Lung (tissue), 12 donors: ENCODE results near the gene MGP. TPM values are rescaled to one million over a fixed set of nuclear protein-coding genes. Genes with fewer than 3 reads are reported as not detected.

Experiments used
- ATAC-seq: fragments of 200-7000 bp; cut with Tn5 transposase; one replicate; pipeline ENCODE4 v1.9.1; 2020; ENCODE audit warnings: moderate number of reproducible peaks; ENCODE audit not compliant: insufficient read depth, low FRiP score
- DNase-seq, 3 donors: peaks; one replicate each; pipeline ENCODE4 v3.0.0-alpha.2; 2013 to 2017
- H3K27ac ChIP-seq, 2 donors: one replicate each; pipeline ENCODE4 v1.5.1; 2013; ENCODE audit warnings: mild to moderate bottlenecking in 2 of 2, moderate library complexity in 2 of 2, control low read depth in 1 of 2, inconsistent platforms in 1 of 2, low read depth in 1 of 2, low read length in 1 of 2
- H3K27me3 ChIP-seq, 3 donors: one replicate each; pipeline ENCODE4 v1.5.1; 2013; ENCODE audit warnings: low read length in 2 of 3; ENCODE audit not compliant: control insufficient read depth in 3 of 3, insufficient read depth in 3 of 3
- H3K36me3 ChIP-seq, 4 donors: one replicate each; pipeline ENCODE4 v1.5.1; 2013; ENCODE audit warnings: low read length in 4 of 4, mild to moderate bottlenecking in 1 of 4, moderate library complexity in 1 of 4; ENCODE audit not compliant: control insufficient read depth in 4 of 4, insufficient read depth in 4 of 4
- H3K4me1 ChIP-seq, 5 donors: one replicate each; pipeline ENCODE4 v1.5.1; 2013; ENCODE audit warnings: low read length in 5 of 5, mild to moderate bottlenecking in 2 of 5, moderate library complexity in 1 of 5; ENCODE audit not compliant: control insufficient read depth in 5 of 5, insufficient read depth in 5 of 5
- H3K4me3 ChIP-seq: one replicate; pipeline ENCODE4 v1.5.1; 2013; ENCODE audit warnings: mild to moderate bottlenecking, control low read depth, moderate library complexity
- H3K9ac ChIP-seq, 2 donors: one replicate each; pipeline ENCODE4 v1.5.1; 2013; ENCODE audit warnings: low read length in 2 of 2, control low read depth in 1 of 2; ENCODE audit not compliant: insufficient read depth in 1 of 2
- H3K9me3 ChIP-seq, 4 donors: one replicate each; pipeline ENCODE4 v1.5.1; 2013; ENCODE audit warnings: low read length in 3 of 4, mild to moderate bottlenecking in 1 of 4, moderate library complexity in 1 of 4; ENCODE audit not compliant: control insufficient read depth in 4 of 4, insufficient read depth in 3 of 4
- WGBS, 2 donors: extraction: QIAGEN DNeasy Blood & Tissue Kit; methylation state at CpG; one replicate each; pipeline ENCODE4 v1.1.7; 2013; 5-methylcytosine and 5-hydroxymethylcytosine counted together
- polyA plus RNA-seq, 2 donors: library from polyadenylated mRNA; stranded (reverse); fragments of 200-250 nt; gene quantifications; one replicate each; pipeline ENCODE4 v1.2.1, GENCODE V29; 2013
- total RNA-seq, 2 donors: library from RNA; depleted of rRNA in 1 of 2; stranded (reverse); fragments of >200 nt in 1 of 2; gene quantifications; one replicate each; pipeline ENCODE4 v1.2.1, GENCODE V29; 2014 to 2021
- TF ChIP-seq, protein P1 (sequence below): IDR thresholded peaks from 2 replicates; pipeline ENCODE4 v1.5.1; 2012; ENCODE audit warnings: mild to moderate bottlenecking; ENCODE audit errors: control extremely low read depth, extremely low read depth
- donor health status: control.
- donor health status: control.
- donor health status: Bipolar disorder and iron deficiency.
- donor health status: healthy.
- donor health status: DM: yes; HTN: yes; CAD: no.

MGP gene
- total and polyA plus RNA-seq, 4 donors, result 175 to 592 (median 227) TPM

DNA sequence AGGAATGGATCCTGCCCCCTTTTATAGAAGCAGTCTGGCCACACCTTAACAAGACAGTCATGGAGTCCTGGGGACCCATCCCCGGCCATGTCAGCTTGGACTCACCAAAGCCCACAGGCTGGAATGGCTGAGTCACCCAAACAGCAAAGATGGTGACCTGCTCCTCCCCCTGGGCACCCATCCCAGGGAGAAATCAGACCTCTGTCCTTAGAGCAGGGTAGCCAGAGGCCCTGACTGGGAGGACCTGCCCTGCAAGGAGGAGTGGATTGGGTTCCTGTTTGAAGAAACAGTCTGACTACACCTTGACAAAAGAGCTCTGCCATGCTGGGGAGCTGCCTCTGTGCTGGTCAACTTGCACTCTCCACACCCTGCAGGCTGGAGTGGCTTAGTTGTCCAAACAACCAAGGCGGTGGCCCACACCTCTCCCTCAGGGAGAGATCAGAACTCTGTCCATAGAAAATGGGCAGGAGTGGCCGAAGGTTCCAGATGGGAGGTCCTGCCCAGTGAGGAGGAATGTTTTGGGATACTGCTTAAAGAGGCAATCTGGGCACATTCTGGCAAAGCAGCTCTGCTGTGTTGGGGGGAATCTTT lies 16.6 kb downstream of the MGP start:
- TF ChIP-seq, protein P1, sequence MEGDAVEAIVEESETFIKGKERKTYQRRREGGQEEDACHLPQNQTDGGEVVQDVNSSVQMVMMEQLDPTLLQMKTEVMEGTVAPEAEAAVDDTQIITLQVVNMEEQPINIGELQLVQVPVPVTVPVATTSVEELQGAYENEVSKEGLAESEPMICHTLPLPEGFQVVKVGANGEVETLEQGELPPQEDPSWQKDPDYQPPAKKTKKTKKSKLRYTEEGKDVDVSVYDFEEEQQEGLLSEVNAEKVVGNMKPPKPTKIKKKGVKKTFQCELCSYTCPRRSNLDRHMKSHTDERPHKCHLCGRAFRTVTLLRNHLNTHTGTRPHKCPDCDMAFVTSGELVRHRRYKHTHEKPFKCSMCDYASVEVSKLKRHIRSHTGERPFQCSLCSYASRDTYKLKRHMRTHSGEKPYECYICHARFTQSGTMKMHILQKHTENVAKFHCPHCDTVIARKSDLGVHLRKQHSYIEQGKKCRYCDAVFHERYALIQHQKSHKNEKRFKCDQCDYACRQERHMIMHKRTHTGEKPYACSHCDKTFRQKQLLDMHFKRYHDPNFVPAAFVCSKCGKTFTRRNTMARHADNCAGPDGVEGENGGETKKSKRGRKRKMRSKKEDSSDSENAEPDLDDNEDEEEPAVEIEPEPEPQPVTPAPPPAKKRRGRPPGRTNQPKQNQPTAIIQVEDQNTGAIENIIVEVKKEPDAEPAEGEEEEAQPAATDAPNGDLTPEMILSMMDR, result no peak
- no peak for ATAC-seq
- WGBS, 2 donors, result 91 to 98% methylated on average over 3 of the region's 3 CpGs
- no peak for DNase-seq
- Histone ChIP-seq H3K4me1 (peaks cover 0 to 4% (median 0%) of the 10 kb centered on the region in 5 donors), H3K9ac (no peak overlapping the region), H3K4me3 (no peak overlapping the region), H3K27me3 (no peaks in the 10 kb centered on the region), H3K27ac (no peak overlapping the region), H3K9me3 (peaks cover 0 to 5% (median 2%) of the 10 kb centered on the region in 4 donors), H3K36me3 (no peaks in the 10 kb centered on the region)

DNA sequence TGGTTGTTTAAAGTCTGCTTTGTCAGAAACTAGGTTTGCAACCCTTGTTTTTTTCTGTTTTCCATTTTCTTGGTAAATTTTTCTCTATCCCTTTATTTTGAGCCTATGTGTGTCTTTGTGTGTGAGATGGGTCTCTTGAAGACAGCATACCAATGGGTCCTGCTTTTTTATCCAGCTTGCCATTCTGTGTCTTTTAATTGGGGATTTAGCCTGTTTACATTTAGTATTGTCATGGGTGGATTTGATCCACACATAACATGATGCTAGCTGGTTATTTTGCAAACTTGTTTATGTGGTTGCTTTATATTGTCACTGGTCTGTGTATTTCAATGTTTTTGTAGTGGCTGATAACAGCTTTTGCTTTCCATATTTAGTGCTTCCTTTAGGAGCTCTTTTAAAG lies 25.2 kb downstream of the MGP start:
- no peak overlapping the region for H3K27ac ChIP-seq
- H3K27me3 ChIP-seq, result no peaks in the 10 kb centered on the region
- H3K36me3 ChIP-seq, result no peaks in the 10 kb centered on the region
- no peak for DNase-seq
- H3K4me1 ChIP-seq, result no peaks in the 10 kb centered on the region
- H3K9ac ChIP-seq, result no peak overlapping the region
- no peak overlapping the region for H3K4me3 ChIP-seq
- TF ChIP-seq, protein P1, result no peak
- peaks cover 0 to 8% (median 3%) of the 10 kb centered on the region in 4 donors for H3K9me3 ChIP-seq
- no peak for ATAC-seq

DNA sequence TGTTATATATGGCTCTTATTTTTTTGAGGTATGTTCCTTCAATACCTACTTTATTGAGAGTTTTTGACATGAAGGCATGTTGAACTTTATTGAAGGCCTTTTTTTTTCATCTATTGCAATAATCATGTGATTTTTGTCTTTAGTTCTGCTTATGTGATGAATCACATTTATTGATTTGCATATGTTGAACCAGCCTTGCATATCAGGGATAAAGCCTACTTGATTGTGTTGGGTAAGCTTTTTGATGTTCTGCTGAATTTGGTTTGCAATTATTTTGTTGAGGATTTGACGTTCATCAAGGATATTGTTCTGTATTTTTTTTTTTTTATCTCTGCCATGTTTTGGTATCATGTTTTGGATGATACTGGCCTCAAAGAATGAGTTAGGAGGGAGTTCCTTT lies 27.1 kb downstream of the MGP start:
- DNase-seq, result no peak
- WGBS, 2 donors, result 94 to 97% methylated on average over 1 of the region's 1 CpG
- H3K4me3 ChIP-seq, result no peak overlapping the region
- TF ChIP-seq, protein P1, result no peak
- no peak overlapping the region for H3K27ac ChIP-seq
- H3K9me3 ChIP-seq, result peaks cover 0 to 8% (median 3%) of the 10 kb centered on the region in 4 donors
- ATAC-seq, result no peak
- no peaks in the 10 kb centered on the region for H3K27me3 ChIP-seq
- no peak overlapping the region for H3K9ac ChIP-seq
- peaks cover 0 to 16% (median 2%) of the 10 kb centered on the region in 5 donors for H3K4me1 ChIP-seq
- no peaks in the 10 kb centered on the region for H3K36me3 ChIP-seq

DNA sequence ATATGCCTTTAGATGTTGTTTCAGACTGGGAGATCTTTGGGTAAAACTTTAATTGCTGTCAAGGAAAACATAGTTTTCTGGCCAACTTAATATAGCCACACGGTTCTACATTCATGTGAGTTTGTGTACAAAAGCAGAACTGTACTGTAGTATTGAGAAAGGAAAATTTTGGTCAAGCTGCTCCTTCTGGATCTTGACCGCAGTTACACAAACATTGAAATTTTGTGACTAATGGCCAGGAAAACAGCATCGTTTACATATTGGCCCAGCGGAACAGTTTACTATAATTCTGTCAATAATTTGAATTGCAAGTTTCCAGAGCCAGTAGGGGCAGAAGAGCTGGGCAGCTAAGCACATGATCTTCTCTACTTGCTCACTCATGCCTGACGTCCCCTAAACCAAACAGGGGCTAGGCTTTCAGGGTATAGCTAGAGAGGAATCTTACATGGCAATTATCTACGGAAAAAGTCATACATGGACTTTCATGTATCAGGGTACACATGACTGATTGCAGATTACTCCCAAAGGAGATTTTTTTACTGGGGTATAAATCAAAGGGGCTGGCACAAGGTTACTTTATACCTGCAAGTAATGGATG lies 31.0 kb downstream of the MGP start:
- WGBS, 2 donors, result 64 to 77% methylated on average over 6 of the region's 6 CpGs
- peaks cover 0 to 5% (median 0%) of the 10 kb centered on the region in 4 donors for H3K9me3 ChIP-seq
- H3K4me1 ChIP-seq, result peaks cover 0 to 17% (median 2%) of the 10 kb centered on the region in 5 donors
- ATAC-seq (no peak), DNase-seq (peak in 1 of 3 donors; percentile 27)
- TF ChIP-seq, protein P1, result no peak
- no peaks in the 10 kb centered on the region for H3K36me3 ChIP-seq
- no peaks in the 10 kb centered on the region for H3K27me3 ChIP-seq
- H3K27ac ChIP-seq, result no peak overlapping the region
- no peak overlapping the region for H3K9ac ChIP-seq
- H3K4me3 ChIP-seq, result no peak overlapping the region
